Central memory CD8-positive, alpha-beta T cell (primary cell): ENCODE results near the gene SYNM.
A peak's percentile ranks its signal among the peaks of the same experiment; 100 is the strongest.

Source experiments
- ATAC-seq: fragments of 150-1000 bp; cut with Tn5 transposase; replicated peaks from 2 replicates; pipeline ENCODE4 v1.10.0; 2022; ENCODE audit warnings: mild to moderate bottlenecking, moderate FRiP score, moderate number of reproducible peaks; ENCODE audit not compliant: poor library complexity, severe bottlenecking; ENCODE audit errors: extremely low read depth
- DNase-seq, 2 donors: peaks; one replicate each; pipeline ENCODE4 v3.0.0; 2021; ENCODE audit warnings: low spot score in 2 of 2
- H3K27ac Mint-ChIP-seq: one replicate; pipeline ENCODE4 v1.8.0; 2022; ENCODE audit warnings: low read depth, mild to moderate bottlenecking, moderate library complexity, mixed read lengths
- H3K27me3 Mint-ChIP-seq: one replicate; pipeline ENCODE4 v1.8.0; 2022; ENCODE audit warnings: mixed read lengths
- H3K36me3 Mint-ChIP-seq: one replicate; pipeline ENCODE4 v1.8.0; 2022; ENCODE audit warnings: mild to moderate bottlenecking, moderate library complexity, mixed read lengths; ENCODE audit not compliant: insufficient read depth
- H3K4me1 Mint-ChIP-seq: one replicate; pipeline ENCODE4 v1.8.0; 2022; ENCODE audit warnings: mixed read lengths
- H3K4me3 Mint-ChIP-seq: one replicate; pipeline ENCODE4 v1.8.0; 2022; ENCODE audit warnings: mild to moderate bottlenecking, moderate library complexity, mixed read lengths
- H3K9me3 Mint-ChIP-seq: one replicate; pipeline ENCODE4 v1.8.0; 2022; ENCODE audit warnings: mixed read lengths

The SYNM gene

DNA sequence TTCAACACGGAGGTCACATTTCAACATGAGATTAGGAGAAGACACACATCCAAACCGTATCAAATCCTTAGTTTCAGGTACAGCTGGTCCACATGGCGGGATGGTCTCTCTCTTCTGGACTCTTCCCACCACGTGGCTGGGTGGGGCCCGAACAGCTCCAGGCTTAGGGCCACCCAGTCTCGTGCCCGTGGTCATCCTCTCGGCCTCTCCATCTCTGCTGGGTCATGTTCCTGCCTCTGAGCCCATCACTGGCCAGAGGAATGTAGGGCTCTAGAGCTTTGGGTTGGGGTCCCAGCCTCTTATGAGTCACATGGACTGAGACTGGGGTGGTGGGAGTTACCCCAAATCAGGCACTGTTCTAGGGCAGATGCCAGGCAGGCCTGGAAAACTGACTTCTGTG lies 12.2 kb downstream of the SYNM start:
- Mint-ChIP-seq H3K27ac (no peak overlapping the region), H3K4me3 (no peak overlapping the region), H3K9me3 (no peaks in the 10 kb centered on the region), H3K4me1 (no peaks in the 10 kb centered on the region), H3K36me3 (peaks cover 4% of the 10 kb centered on the region), H3K27me3 (peaks cover 9% of the 10 kb centered on the region)
- no peak for ATAC-seq
- DNase-seq = no peak

DNA sequence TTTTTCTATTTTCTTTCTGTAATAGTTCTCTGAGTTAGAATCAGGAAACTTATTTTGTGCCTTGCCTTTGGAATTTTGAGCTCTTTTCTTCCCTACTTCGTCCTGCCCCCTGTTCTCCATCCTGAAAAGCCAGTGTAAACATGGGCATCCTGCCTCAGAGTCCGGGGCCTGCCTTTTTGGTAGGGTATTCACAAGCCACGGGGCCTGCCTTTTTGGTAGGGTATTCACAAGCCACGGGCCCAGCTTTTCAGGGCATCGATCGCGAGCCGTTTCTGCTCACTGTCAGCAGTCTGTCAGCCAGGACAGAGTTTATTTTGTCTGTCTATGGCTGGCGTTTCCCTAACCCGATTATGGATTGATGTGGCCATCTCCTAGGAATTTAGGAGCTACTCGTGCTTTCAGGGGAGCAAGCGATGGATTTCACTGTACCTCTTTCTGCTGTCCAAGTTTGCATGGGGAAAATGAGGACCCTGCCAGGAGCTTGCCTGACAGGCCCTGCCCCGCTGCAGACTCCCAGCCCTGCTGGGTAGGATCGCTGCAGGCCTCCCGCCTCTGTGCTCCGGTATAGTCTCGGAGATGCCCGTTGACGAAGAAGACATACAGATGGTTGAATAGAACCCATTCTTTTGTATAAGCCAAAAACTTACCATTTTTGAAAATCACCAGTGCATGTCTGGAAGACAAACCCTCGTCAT lies 12.8 kb downstream of the SYNM start:
- peaks cover 4% of the 10 kb centered on the region for H3K36me3 Mint-ChIP-seq
- no peaks in the 10 kb centered on the region for H3K9me3 Mint-ChIP-seq
- peaks cover 9% of the 10 kb centered on the region for H3K27me3 Mint-ChIP-seq
- H3K4me1 Mint-ChIP-seq = no peaks in the 10 kb centered on the region
- H3K4me3 Mint-ChIP-seq = no peak overlapping the region
- no peak overlapping the region for H3K27ac Mint-ChIP-seq
- ATAC-seq = no peak
- no peak for DNase-seq

DNA sequence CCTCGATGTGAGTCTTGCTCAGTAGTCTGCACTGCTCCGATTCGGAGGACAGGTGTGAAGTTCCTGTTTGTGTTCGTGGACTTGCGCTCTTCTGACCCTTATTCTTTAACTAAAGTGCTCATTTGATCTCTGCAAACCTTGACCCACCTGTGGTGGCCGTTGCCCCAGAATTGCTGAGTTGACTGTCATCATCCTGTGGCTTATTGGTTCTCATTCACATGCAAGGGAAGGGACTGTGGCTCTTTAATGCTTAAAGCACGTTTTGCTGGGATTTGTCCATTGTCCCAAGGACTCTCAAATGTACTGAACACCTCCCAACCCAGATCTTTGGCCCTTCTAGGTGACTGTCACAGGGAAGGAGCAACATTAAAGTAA lies 13.4 kb downstream of the SYNM start:
- ATAC-seq (no peak), DNase-seq (no peak)
- peaks cover 9% of the 10 kb centered on the region for H3K27me3 Mint-ChIP-seq
- no peak overlapping the region for H3K4me3 Mint-ChIP-seq
- no peak overlapping the region for H3K27ac Mint-ChIP-seq
- H3K36me3 Mint-ChIP-seq = peaks cover 4% of the 10 kb centered on the region
- H3K4me1 Mint-ChIP-seq = no peaks in the 10 kb centered on the region
- no peaks in the 10 kb centered on the region for H3K9me3 Mint-ChIP-seq

DNA sequence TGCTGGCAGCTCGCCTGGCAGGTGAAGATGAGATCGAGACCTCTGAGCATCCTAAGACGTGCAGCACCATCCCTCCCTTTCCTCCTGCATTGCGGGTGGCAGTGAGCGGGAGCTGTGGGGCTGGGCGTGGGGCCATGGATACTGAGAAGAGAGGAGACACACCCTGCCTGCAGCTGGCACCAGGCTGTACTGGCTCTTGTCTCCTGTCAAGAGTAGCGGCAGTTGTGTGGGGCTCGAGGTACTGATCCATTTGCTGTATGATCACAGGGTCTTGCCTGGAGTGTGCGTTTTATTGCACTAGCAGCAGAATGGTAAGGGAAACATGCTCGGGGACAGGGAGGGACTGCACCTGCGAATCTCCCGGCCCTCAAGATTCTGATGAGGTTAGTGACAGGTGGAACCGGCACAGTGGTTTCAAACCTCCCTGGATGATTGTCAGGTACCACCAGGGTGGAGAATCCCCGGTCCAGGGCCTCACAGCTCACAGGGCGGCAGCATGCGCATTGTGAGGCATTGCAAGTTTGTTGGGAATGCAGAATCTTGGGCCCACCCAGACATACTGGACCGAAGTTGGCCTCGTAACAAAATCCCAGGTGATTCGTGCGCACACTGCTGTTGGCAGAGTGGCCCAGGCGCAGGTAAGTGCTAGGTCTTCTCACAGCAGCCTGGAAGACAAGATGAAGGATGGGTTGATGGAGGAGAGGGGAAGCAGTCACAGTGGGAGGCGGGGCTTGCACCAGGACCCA lies 14.1 kb downstream of the SYNM start:
- DNase-seq = no peak
- Mint-ChIP-seq H3K4me1 (no peaks in the 10 kb centered on the region), H3K4me3 (no peak overlapping the region), H3K27ac (no peak overlapping the region), H3K36me3 (peaks cover 1% of the 10 kb centered on the region), H3K9me3 (no peaks in the 10 kb centered on the region), H3K27me3 (peaks cover 9% of the 10 kb centered on the region)
- no peak for ATAC-seq

DNA sequence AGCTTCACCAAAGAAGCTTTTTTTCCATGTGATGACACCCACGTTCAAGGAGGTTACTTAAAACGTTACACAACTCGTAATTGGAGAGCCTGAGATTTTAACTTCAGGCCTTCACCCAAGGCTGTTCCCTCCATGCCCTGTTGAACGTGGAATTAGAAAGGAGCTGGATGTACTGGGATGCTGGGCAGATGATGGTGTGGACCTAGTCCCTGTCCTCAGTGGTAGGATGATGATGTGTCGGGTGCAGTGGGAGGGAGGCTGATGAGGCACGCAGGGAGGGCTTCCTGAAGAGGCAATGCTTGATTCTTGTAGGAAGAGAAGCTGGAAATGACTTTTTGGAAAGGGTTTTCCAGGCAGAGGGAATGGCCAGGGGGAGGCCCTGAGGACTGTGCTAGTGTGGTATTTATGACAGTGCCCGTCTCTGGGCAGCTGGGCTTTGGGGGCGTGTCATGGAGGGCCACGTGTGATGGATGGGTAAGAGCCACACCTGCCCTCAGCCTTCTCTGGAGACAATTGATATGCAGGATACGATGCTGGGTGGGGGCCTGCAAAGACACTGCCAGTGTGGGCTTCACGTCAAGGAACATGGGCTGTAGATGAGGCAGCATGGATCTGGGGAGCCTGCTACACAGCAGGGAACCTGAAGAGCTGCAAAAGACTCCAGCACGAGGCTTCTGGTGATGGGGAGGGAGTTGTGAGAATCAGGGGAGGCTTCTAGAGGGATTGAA lies 15.3 kb downstream of the SYNM start:
- Mint-ChIP-seq H3K36me3 (peaks cover 1% of the 10 kb centered on the region), H3K4me1 (no peaks in the 10 kb centered on the region), H3K9me3 (no peaks in the 10 kb centered on the region), H3K27ac (no peak overlapping the region), H3K27me3 (peaks cover 9% of the 10 kb centered on the region), H3K4me3 (peak overlapping the region; percentile 19)
- DNase-seq (no peak), ATAC-seq (no peak)

DNA sequence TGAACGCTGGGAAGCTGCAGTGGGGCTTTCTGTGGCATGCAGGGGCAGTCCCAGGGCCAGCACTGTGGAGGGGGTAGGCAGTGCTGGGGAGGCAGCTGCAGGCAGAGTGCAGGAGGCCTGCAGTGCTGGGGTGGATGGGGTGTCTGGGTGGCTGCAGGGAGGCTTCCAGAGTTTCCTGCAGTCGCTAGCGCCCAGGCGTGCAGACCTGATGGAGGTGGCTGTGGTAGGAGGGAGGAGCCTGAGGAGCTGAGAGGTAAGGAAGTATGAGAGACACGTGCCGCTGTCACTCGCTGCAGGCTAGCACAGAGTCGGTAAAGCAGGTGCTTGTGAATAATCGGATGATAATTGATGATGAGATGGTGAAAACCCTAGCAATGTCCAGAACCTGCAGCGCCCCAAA lies 16.3 kb downstream of the SYNM start:
- peaks cover 1% of the 10 kb centered on the region for H3K36me3 Mint-ChIP-seq
- H3K4me1 Mint-ChIP-seq = no peaks in the 10 kb centered on the region
- H3K27me3 Mint-ChIP-seq = peaks cover 9% of the 10 kb centered on the region
- H3K4me3 Mint-ChIP-seq = no peak overlapping the region
- ATAC-seq (no peak), DNase-seq (no peak)
- H3K27ac Mint-ChIP-seq = no peak overlapping the region
- H3K9me3 Mint-ChIP-seq = no peaks in the 10 kb centered on the region

DNA sequence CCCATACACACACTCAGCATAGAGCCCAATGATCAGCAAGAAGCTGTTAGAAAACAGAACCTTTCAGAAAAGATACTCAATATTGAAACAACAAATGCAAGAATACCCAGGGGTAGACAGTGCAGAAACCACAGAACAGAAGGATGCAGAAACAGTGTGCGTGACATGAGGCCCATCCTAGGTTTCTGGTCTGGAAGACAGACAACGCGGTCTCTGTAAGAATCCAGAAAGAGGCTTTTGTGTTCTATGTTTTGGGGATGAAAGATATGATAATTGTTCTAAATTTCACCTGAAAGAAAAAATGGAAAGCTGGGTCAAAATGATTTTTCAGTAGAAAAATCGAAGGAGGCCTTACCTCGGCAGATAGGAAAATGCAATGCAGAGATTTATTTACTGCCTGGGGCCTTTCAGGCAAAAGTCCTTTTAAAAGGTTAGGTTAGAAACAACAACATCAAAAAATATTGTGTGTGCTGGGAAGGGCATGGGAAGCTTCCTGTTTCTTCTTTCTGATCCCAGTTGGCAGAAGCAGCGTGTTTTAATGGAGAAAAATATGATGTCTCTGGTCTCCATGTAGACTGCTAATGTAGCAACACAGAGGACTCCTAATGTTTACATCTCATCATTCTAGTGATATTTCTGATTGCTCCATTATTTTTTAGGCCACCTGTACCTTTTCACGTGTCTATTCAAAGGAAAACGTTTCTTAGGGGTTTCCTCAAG lies 17.0 kb downstream of the SYNM start:
- no peaks in the 10 kb centered on the region for H3K9me3 Mint-ChIP-seq
- no peak overlapping the region for H3K27ac Mint-ChIP-seq
- DNase-seq (no peak), ATAC-seq (no peak)
- no peaks in the 10 kb centered on the region for H3K4me1 Mint-ChIP-seq
- H3K36me3 Mint-ChIP-seq = peaks cover 1% of the 10 kb centered on the region
- H3K27me3 Mint-ChIP-seq = peaks cover 9% of the 10 kb centered on the region
- H3K4me3 Mint-ChIP-seq = no peak overlapping the region

DNA sequence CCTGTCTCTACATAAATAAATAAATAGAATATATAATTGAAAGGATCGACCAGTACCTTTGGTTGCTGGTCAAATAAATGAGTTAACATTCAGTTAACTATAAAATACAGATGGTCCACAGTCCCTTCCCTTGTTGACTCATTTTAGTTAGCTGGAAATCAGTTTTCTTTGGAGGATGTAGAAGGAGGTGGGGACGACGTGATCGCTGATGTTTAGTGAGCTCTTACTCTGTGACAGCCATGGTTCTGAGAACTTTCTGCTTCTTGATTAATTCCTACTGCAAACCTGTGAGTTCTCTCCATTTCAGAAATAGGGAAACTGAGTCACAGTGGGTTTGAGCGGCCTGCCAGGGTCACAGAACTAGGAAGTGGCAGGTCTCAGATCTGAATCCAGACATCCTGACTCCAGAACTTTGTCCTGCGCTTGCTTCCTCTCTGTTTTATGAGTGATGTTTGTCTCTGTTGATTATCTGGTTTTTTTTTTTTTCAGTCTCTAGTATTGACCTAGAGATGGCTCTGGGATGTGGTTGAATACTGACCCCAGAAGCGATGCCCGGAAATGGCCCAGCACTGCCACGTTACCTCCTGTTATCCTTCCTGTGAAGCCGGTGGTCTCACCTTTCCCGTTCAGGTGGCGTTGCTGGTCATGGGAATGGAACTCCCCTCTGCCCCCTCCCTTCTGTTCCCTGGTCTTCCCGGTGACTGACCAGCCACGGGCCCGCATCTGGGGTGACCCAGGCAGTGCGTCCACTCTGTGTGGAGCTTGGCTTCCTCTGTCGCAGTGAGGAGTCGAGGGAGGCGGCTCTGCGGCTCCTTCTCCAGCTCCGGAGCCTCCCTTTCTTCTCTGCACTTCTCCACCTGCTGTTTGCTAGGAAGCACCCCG lies 18.2 kb downstream of the SYNM start:
- no peaks in the 10 kb centered on the region for H3K4me1 Mint-ChIP-seq
- H3K27ac Mint-ChIP-seq = no peak overlapping the region
- no peaks in the 10 kb centered on the region for H3K9me3 Mint-ChIP-seq
- H3K27me3 Mint-ChIP-seq = peaks cover 9% of the 10 kb centered on the region
- no peak for DNase-seq
- H3K36me3 Mint-ChIP-seq = no peaks in the 10 kb centered on the region
- H3K4me3 Mint-ChIP-seq = no peak overlapping the region
- no peak for ATAC-seq

DNA sequence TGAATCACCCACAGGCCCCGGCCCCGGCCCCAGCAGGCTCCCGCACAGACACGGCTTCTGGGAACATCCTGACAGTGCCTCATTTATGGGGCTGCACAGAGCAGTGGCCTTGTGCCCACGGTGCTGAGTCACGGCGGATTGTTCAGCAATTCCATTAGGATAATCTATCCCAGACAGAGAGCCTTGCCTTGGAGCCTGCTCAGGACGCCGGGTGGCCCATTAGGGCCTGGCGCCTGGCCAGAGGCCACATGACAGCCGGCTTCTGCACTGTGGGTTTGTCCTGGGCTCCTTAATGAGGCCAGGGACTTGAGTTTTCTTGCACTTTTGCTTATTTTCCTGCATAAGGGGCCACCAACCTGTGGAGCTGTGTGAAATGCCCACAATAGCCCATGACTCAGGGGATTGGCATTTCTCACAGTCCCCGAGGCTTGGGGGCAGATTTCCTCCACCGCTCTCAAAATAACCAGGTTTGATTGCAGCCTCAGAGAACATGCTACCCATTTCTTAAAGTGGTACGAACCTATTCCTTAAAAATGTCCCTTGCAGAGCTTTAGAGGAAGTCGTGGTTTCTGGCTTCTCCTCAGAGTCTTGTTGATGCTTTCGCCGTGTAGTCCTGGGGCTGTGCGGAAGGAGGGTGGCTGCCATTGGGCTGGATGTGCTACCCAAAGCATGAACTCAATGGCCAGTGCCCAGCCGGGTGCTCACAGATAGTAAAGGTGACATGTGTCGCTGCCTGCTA lies 19.0 kb downstream of the SYNM start:
- DNase-seq (no peak), ATAC-seq (no peak)
- Mint-ChIP-seq H3K4me3 (no peak overlapping the region), H3K4me1 (no peaks in the 10 kb centered on the region), H3K27ac (no peak overlapping the region), H3K27me3 (peaks cover 9% of the 10 kb centered on the region), H3K36me3 (no peaks in the 10 kb centered on the region), H3K9me3 (no peaks in the 10 kb centered on the region)

DNA sequence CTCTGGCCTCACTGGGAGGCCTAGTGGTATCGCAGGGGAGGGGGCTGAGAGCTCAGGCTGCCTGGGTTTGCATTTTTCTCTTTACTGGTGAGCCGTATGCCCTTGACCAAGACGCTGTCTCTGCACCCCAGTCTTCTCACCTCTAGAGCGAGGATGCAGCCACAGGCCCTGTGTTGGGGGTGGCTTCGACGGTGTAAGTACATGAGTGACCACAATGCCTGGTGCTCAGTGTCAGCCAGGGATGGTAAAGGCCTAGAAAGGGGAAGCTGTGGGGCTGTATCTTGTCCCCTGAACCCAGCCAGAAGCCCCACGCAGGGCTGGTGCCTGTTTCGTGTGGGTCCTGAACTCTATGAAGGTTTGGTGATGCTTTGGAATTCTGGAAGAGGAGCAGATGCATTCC lies 19.8 kb downstream of the SYNM start:
- no peak overlapping the region for H3K27ac Mint-ChIP-seq
- no peak for DNase-seq

DNA sequence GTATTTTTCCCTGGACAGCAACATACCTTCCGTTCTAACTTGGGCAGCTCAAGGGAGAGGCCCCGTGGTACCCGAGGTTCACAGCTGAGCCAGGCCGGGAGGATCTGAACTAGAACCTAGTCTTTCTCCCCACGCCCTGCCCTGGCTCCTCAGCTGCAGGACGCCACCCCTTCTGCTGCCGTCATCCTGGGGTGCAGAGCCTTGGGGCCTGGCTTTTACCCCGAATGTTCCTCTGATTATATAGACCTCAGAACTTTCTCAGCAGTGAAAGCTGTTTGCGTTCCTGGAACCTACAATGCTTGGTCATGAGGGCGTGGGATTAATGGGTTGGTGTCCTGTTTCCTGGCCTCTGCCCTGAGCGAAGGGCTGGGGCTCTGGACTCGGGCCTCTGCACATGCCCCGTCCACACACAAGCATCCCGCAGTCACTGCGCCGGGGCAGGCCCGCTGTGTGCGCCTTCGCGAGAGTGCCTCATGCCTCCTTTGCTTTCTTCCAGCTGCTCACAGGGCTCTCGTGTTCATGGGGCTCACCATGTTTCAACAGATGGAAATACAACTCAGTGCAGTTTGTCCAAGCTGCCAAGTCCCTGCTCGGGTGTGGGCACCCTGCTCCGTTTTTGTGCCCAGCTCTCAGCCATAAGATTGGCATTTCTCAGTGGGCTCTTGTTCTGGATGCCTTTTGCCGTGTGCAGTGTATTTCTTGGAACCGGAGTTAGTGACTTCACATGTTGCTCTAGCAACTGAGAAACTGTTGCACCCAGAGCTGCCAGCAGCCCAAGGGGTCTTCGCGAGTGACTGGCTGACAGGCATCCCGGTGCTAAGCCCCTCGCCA lies 20.4 kb downstream of the SYNM start:
- peaks cover 7% of the 10 kb centered on the region for H3K4me1 Mint-ChIP-seq
- no peak overlapping the region for H3K4me3 Mint-ChIP-seq
- ATAC-seq (no peak), DNase-seq (no peak)
- H3K27me3 Mint-ChIP-seq = peaks cover 3% of the 10 kb centered on the region
- H3K27ac Mint-ChIP-seq = no peak overlapping the region
- peaks cover 4% of the 10 kb centered on the region for H3K36me3 Mint-ChIP-seq
- no peaks in the 10 kb centered on the region for H3K9me3 Mint-ChIP-seq

More for the DNA sequence above, 19.8 kb downstream of the SYNM start:
- Mint-ChIP-seq H3K4me3 (no peak overlapping the region), H3K27me3 (peaks cover 9% of the 10 kb centered on the region), H3K36me3 (peaks cover 2% of the 10 kb centered on the region), H3K4me1 (peaks cover under 1% of the 10 kb centered on the region), H3K9me3 (no peaks in the 10 kb centered on the region)
- no peak for ATAC-seq
